Measurements from ENCODE around the gene SH2D2A.

GRCh38 chr1:156767879-156768604 lies 48.6 kb downstream of the SH2D2A start:
- TF ChIP-seq, protein P1, sequence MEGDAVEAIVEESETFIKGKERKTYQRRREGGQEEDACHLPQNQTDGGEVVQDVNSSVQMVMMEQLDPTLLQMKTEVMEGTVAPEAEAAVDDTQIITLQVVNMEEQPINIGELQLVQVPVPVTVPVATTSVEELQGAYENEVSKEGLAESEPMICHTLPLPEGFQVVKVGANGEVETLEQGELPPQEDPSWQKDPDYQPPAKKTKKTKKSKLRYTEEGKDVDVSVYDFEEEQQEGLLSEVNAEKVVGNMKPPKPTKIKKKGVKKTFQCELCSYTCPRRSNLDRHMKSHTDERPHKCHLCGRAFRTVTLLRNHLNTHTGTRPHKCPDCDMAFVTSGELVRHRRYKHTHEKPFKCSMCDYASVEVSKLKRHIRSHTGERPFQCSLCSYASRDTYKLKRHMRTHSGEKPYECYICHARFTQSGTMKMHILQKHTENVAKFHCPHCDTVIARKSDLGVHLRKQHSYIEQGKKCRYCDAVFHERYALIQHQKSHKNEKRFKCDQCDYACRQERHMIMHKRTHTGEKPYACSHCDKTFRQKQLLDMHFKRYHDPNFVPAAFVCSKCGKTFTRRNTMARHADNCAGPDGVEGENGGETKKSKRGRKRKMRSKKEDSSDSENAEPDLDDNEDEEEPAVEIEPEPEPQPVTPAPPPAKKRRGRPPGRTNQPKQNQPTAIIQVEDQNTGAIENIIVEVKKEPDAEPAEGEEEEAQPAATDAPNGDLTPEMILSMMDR (conservative IDR thresholded peaks at IDR 0.05; ENCODE audit: low read length) = no peak
- TF ChIP-seq EZH2phosphoT487 (IDR thresholded peaks at IDR 0.05; ENCODE audit: borderline replicate concordance) = no peak
